Activated T-cell treated with anti-CD3 and anti-CD28 coated beads, Interleukin-2, amount 50 U/mL, for 4 hours (primary cell): Measurements from ENCODE around the gene SPTBN1. TPM values are rescaled to one million over a fixed set of nuclear protein-coding genes. Genes with fewer than 3 reads are reported as not detected.
"Not testable (repeated sequence)": the region's sequence is repeated elsewhere in the genome, so short reads cannot be mapped to it uniquely, and the experiment has no call there.

ENCODE experiments used
- ATAC-seq, 2 donors: fragments of 200-7000 bp; cut with Tn5 transposase; one replicate each; pipeline ENCODE4 v1.10.0; 2021
- DNase-seq: peaks from one replicate; pipeline ENCODE4 v3.0.0-alpha.2; 2020
- H3K27me3 Mint-ChIP-seq: one replicate; pipeline ENCODE4 v1.8.0; 2021; ENCODE audit warnings: low read depth, mixed read lengths
- H3K36me3 Mint-ChIP-seq: one replicate; pipeline ENCODE4 v1.8.0; 2022; ENCODE audit warnings: mixed read lengths; ENCODE audit not compliant: insufficient read depth
- H3K4me1 Mint-ChIP-seq: one replicate; pipeline ENCODE4 v1.8.0; 2021; ENCODE audit warnings: low read depth, mixed read lengths
- H3K4me3 Mint-ChIP-seq: one replicate; pipeline ENCODE4 v1.8.0; 2021; ENCODE audit warnings: mild to moderate bottlenecking, moderate library complexity, mixed read lengths
- H3K9me3 Mint-ChIP-seq: one replicate; pipeline ENCODE4 v1.8.0; 2021; ENCODE audit warnings: mixed read lengths
- total RNA-seq, 3 donors: library from RNA; stranded (reverse); gene quantifications; one replicate each; pipeline ENCODE4 v1.2.1, GENCODE V29; 2021

The SPTBN1 gene
- total RNA-seq, 3 donors from 2014 or later, result 23.4 to 27.9 (median 24.0) TPM

DNA sequence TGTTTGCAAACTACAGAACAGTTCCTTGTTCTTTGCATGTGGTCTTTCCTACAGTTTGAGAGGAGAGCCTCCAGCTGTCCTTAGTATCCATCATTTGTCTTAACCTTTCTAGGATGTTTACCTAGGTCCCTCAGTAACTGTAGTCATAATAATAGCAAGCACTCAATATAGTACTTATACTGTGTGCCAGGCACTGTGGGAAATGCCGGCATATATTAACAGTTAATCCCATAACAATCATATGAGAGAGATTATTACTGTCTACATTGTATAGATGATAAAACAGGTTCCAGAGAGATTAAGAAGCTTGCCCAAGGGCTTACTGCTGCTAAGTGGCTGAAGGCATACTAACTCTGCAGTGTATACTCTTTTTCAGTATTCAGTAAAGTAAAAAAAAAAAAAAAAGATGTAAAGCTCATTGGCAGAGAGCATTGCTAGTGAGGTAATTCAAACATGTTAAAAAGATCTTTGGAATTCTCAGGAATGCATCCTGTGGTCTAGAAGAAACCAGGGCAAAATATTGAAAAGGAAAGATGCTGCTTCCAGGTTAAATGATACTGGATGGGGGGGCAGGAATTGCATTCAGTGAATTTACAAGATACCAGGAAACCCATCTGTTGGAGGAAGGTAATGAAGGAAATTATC is 72.3 kb downstream of the SPTBN1 start:
- DNase-seq (no peak), ATAC-seq (no peak)
- H3K36me3 Mint-ChIP-seq, result no peaks in the 10 kb centered on the region
- H3K4me1 Mint-ChIP-seq, result peaks cover 14% of the 10 kb centered on the region
- H3K27me3 Mint-ChIP-seq, result no peaks in the 10 kb centered on the region
- H3K4me3 Mint-ChIP-seq, result no peak overlapping the region
- no peaks in the 10 kb centered on the region for H3K9me3 Mint-ChIP-seq

DNA sequence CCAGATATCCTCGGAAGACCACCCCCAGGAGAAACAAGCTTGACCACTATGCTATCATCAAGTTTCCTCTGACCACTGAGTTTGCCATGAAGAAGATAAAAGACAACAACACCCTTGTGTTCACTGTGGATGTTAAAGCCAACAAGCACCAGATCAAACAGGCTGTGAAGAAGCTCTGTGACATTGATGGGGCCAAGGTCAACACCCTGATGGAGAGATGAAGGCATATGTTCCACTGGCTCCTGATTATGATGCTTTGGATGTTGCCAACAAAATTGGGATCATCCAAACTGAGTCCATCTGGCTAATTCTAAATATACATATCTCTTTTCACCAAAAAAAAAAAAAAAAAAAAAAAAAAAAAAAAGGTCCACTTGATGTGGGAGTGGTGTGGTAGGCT is 73.4 kb downstream of the SPTBN1 start:
- not testable (repeated sequence) for H3K36me3 Mint-ChIP-seq, H3K27me3 Mint-ChIP-seq, H3K9me3 Mint-ChIP-seq, H3K4me3 Mint-ChIP-seq, DNase-seq, ATAC-seq
- H3K4me1 Mint-ChIP-seq, result peaks cover 11% of the 10 kb centered on the region

DNA sequence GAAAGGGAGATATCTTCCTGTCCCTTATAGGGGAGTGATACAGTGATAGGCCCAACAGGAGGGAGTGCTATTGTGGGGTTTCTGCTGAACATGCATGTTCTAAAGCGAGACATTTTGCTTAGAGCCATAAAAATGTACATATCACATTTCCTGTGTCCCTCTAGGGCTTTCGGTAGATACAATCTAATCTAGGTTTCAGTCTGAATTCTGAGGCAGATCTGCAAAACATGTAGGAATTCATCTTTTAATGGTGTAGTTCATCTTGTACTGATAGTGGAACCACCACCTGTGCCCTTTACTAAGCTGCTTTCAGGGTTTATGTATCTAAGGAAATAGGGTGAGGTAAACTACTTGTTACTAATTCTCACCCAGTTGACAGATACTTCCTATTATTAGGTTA is 73.8 kb downstream of the SPTBN1 start:
- Mint-ChIP-seq H3K36me3 (no peaks in the 10 kb centered on the region), H3K4me1 (peaks cover 7% of the 10 kb centered on the region), H3K9me3 (no peaks in the 10 kb centered on the region), H3K4me3 (no peak overlapping the region), H3K27me3 (no peaks in the 10 kb centered on the region)
- ATAC-seq, result no peak
- no peak for DNase-seq

DNA sequence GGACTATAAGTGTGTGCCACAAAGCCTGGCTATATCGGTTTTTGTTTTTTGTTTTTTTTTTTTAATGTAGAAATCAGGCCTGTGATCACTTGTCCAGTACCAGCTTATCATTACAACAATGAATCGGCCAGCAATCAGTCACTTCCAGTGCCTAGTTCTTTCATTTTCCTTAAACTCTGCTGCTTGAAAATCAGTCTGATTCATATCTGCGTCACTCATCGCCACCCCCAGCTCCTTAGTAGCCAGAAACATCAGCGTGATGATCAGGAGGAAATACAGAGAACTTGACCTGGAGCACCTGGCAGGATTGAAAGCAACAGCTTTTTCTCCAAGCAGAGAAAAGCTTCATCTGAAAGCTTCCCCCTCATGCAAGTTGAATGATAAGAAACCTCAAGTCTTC is 75.4 kb downstream of the SPTBN1 start:
- Mint-ChIP-seq H3K27me3 (no peaks in the 10 kb centered on the region), H3K4me3 (no peak overlapping the region), H3K36me3 (no peaks in the 10 kb centered on the region), H3K9me3 (no peaks in the 10 kb centered on the region), H3K4me1 (peaks cover 6% of the 10 kb centered on the region)
- ATAC-seq (no peak), DNase-seq (no peak)

DNA sequence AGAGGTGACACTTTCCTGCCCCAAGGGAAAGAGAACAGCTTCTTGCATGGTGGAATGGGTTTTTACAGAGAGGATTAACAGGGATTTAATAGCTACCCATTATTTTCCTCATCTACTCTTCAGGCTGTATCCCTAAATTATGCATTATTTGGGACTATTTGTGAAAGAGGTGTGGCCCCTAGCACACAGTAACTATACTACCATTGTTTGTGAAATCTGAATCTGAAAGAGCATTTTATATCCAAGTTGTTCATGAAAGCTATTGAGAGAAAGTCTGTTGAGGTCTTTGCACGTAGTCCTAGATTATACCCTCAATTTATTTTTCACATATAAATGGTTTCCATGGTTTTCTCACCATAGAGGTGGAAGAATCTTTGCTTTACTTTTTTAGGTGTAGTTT is 78.1 kb downstream of the SPTBN1 start:
- H3K9me3 Mint-ChIP-seq, result no peaks in the 10 kb centered on the region
- H3K4me1 Mint-ChIP-seq, result peaks cover 6% of the 10 kb centered on the region
- no peak overlapping the region for H3K4me3 Mint-ChIP-seq
- H3K27me3 Mint-ChIP-seq, result no peaks in the 10 kb centered on the region
- H3K36me3 Mint-ChIP-seq, result no peaks in the 10 kb centered on the region
- ATAC-seq (no peak), DNase-seq (no peak)

DNA sequence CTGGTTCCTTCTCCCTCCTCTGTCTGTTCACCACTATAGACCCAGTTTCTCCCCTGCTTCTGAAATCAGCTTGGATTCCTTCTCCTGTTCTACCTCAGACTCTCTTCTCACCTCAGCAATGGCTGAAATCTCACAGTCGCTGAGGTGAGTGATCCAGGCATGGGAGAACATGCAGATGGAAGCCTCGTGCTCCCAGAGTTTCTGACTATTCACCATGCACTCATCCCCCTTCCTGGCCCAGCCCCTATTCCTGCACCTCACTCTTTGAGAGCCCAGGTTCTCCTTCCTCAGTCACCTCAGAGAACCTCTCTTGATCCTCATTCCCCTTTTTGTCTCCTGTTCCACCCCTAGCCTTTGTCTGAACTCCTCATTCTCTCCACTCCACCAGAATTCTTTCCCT is 78.5 kb downstream of the SPTBN1 start:
- H3K9me3 Mint-ChIP-seq, result no peaks in the 10 kb centered on the region
- no peak overlapping the region for H3K4me3 Mint-ChIP-seq
- DNase-seq (no peak), ATAC-seq (no peak)
- H3K4me1 Mint-ChIP-seq, result peaks cover 3% of the 10 kb centered on the region
- H3K27me3 Mint-ChIP-seq, result no peaks in the 10 kb centered on the region
- no peaks in the 10 kb centered on the region for H3K36me3 Mint-ChIP-seq

DNA sequence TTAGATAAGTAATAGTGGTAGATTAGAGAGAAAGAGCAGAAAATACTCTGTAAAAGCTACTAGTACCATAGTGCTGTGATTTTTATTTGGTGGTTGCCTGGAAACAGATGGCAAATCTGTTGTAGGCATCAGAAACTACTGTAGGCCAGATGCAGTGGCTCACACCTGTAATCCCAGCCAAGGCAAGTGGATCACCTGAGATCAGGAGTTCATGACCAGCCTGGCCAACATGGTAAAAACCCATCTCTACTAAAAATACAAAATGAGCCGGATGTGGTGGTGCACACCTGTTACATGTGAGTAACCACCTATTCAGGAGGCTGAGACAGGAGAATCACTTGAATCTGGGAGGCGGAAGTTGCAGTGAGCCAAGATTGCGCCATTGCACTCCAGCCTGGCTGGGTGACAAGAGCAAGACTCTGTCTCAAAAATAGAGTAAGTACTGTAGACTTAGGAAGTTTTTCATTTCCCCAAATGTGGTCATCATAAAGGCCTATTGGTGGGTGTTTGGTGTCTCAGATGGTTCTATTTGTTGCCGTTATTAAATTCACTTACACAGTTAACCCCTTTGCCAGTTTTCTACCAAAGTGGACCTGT is 79.6 kb downstream of the SPTBN1 start:
- no peaks in the 10 kb centered on the region for H3K27me3 Mint-ChIP-seq
- no peaks in the 10 kb centered on the region for H3K36me3 Mint-ChIP-seq
- H3K4me3 Mint-ChIP-seq, result no peak overlapping the region
- no peaks in the 10 kb centered on the region for H3K4me1 Mint-ChIP-seq
- no peak for ATAC-seq
- no peaks in the 10 kb centered on the region for H3K9me3 Mint-ChIP-seq
- DNase-seq, result no peak

DNA sequence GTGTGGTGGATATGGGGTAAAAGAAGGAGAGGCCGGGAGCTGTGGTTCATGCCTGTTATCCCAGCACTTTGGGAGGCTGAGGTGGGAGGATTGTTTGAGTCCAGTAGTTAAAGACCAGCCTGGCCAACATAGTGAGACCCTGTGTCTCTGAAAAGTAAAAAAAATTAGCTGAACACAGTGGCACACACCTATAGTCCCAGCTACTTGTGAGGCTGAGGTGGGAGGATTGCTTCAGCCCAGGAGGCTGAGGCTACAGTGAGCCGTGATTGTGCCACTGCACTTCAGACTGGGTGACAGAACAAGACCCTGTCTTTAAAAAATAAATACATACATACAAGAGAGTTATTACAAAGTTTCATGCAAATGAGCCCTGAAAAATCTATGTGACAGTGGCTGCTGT is 80.6 kb downstream of the SPTBN1 start:
- no peak overlapping the region for H3K4me3 Mint-ChIP-seq
- H3K27me3 Mint-ChIP-seq, result no peaks in the 10 kb centered on the region
- H3K4me1 Mint-ChIP-seq, result no peaks in the 10 kb centered on the region
- ATAC-seq, result no peak
- H3K36me3 Mint-ChIP-seq, result no peaks in the 10 kb centered on the region
- H3K9me3 Mint-ChIP-seq, result no peaks in the 10 kb centered on the region
- DNase-seq, result no peak

DNA sequence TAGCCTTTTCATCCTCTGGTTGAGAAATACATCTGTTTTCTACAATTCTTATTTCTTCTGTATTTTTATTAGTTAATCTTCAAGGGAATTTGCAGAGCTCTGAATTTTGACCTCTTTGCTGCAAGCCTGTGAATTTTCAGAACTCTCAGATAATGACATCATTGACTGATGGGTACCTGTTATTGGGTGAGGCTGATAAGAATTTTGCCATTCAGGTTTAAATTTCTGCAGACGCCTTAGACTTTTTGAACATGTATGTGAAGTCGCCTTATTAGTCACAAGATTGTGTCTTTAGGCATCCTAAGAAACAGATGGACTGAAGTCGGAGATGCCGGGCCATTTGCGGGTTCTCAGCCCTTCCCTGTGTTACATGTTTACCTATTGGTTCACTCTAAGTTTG is 82.4 kb downstream of the SPTBN1 start:
- H3K4me3 Mint-ChIP-seq, result no peak overlapping the region
- no peaks in the 10 kb centered on the region for H3K27me3 Mint-ChIP-seq
- no peaks in the 10 kb centered on the region for H3K36me3 Mint-ChIP-seq
- DNase-seq (no peak), ATAC-seq (no peak)
- H3K4me1 Mint-ChIP-seq, result no peaks in the 10 kb centered on the region
- no peaks in the 10 kb centered on the region for H3K9me3 Mint-ChIP-seq

DNA sequence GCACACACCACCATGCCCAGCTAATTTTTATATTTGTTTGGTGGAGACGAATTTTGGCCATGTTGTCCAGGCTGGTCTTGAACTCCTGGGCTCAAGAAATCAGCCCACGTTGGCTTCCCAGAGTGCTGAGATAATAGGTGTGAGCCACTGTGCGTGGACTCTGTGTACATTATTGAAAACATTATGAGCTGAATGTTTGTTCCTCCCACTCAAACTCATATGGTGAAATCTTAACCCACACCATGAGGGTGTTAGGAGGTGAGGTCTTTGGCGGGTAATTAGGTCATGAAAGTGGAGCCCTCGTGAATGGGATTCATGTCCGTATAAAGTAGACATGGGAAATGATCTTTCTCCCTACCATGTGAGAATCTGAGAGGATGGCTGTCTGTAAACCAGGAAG is 83.6 kb downstream of the SPTBN1 start:
- no peaks in the 10 kb centered on the region for H3K27me3 Mint-ChIP-seq
- ATAC-seq (no peak), DNase-seq (no peak)
- H3K4me1 Mint-ChIP-seq, result no peaks in the 10 kb centered on the region
- H3K9me3 Mint-ChIP-seq, result no peaks in the 10 kb centered on the region
- H3K36me3 Mint-ChIP-seq, result no peaks in the 10 kb centered on the region
- H3K4me3 Mint-ChIP-seq, result no peak overlapping the region

DNA sequence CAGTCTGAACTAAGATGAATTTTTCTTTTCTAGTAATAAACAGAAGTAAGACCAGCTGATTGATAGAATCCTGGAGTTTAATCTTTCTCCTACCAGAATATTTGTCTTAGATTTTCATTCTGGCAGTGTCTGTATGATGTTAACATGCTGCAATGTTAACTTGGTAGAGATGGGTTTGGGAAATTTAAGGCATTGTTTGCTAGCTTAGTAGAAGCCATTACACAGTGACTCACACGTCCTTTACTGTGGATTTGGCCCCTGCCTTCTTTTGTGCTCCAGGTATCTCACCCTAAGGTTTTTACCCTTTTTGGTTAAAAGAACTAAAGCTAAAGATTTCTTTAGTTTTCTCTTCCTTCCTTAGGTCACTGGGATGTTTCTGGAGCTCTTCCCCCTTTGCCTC is 84.1 kb downstream of the SPTBN1 start:
- no peaks in the 10 kb centered on the region for H3K36me3 Mint-ChIP-seq
- no peaks in the 10 kb centered on the region for H3K4me1 Mint-ChIP-seq
- DNase-seq, result no peak
- no peaks in the 10 kb centered on the region for H3K27me3 Mint-ChIP-seq
- H3K4me3 Mint-ChIP-seq, result no peak overlapping the region
- ATAC-seq, result no peak
- H3K9me3 Mint-ChIP-seq, result no peaks in the 10 kb centered on the region

DNA sequence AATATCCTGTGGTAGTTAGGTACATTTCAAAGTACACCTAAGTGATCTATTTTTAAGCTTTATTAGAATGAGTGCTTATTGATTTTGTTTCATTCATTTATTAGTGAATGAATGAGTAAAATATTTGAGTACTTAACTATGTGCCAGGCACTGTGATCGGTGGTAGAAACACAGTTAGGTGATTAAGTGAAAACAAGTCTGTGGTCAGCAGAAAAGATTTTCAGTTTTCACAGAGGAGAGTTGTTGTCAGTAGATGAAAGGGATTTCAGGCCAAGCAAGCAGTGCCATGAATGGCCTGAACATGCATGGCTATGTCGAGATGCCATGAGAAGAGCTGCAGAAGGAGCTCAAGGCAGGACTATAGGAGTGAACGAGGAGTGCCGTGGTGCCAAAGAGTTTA is 85.9 kb downstream of the SPTBN1 start:
- Mint-ChIP-seq H3K27me3 (no peaks in the 10 kb centered on the region), H3K4me1 (peaks cover 1% of the 10 kb centered on the region), H3K9me3 (no peaks in the 10 kb centered on the region), H3K4me3 (no peak overlapping the region), H3K36me3 (no peaks in the 10 kb centered on the region)
- no peak for ATAC-seq
- no peak for DNase-seq

DNA sequence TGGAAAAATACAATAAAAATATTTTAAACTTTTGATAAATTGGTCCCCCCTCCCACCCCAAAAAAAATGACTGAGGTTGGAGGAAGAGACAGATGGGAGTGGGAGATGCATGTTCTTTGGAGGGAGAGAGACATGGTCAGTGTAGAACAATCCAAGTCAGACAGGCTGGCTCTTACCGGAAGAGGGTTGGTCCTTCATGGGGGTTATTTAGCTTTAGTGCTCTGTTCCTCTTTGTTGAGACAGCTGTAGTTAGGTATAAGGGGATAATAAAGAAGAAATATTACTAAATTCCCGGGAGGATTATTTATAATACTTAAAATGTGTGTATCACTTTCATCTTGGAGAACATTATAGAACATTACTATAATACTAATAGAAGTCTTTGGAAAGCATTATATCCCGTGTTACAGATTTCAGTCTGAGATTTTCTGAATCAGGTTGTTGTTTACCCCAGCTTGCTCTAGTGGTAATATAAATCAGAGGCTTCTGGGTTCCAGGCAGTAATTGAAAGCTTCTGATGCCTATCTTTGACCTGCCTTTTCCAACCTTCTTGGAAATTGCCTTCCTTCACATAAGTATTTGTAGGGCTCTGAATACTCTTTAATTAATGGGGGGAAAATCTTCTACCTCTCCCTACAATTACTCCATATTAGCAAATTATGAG is 87.7 kb downstream of the SPTBN1 start:
- no peaks in the 10 kb centered on the region for H3K27me3 Mint-ChIP-seq
- H3K4me3 Mint-ChIP-seq, result no peak overlapping the region
- peaks cover 1% of the 10 kb centered on the region for H3K4me1 Mint-ChIP-seq
- H3K36me3 Mint-ChIP-seq, result no peaks in the 10 kb centered on the region
- DNase-seq (no peak), ATAC-seq (no peak)
- H3K9me3 Mint-ChIP-seq, result no peaks in the 10 kb centered on the region

DNA sequence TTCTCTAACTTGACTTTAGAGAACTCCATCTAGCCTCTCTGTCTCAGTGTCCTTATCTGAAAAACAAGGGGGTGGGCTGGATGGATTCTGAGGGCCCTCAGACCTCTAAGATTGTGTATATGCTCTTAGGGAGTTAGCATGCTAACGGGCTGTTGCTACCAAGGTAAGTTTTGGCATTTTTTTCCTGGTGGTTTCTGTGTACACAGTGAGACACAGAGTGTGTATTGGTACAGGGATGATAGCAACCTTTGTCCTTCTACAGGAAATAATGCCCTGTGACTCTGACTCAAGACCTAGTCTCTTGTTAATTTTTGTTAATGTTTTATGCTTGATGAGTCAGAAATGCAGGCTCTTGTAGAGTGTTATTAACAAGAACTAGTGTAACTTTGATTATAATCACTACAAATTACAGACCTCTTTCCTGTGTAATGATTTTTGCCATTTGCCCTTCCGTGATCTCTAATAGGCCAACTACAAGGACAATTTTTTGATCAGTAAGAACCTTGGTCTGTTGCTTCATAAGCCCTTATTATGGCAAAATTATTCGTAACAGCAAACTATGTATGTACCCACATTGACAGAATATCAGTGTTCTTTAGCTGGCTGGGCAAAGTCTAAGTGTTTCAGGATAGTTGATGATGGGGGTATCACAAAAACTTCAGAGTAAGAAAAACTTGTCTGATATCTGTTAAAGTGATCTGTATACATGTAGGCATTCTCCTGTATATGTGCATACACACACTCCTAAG is 89.7 kb downstream of the SPTBN1 start:
- Mint-ChIP-seq H3K4me1 (peaks cover 1% of the 10 kb centered on the region), H3K4me3 (no peak overlapping the region), H3K36me3 (no peaks in the 10 kb centered on the region), H3K27me3 (no peaks in the 10 kb centered on the region), H3K9me3 (no peaks in the 10 kb centered on the region)
- no peak for DNase-seq
- ATAC-seq, result no peak

DNA sequence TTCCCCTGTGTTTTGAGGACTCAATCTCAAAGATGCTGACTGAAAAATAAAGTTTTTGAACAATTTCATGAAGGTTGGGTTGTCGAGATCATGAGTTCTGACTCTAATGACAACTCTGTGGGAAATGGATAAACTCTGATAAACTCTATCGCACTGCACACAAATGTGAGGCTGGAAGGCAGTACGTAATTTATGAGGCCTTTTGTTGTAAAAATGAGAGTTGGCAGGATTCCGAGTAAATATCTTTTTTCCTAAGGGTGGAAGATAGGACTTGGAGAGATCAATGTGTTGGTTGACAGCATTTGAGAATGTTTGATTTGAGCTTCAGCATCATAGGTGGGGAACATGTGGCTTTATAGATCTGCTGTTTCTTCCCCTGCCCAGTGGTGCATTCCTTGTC is 90.4 kb downstream of the SPTBN1 start:
- H3K36me3 Mint-ChIP-seq, result no peaks in the 10 kb centered on the region
- H3K4me1 Mint-ChIP-seq, result peaks cover 1% of the 10 kb centered on the region
- H3K27me3 Mint-ChIP-seq, result no peaks in the 10 kb centered on the region
- H3K4me3 Mint-ChIP-seq, result no peak overlapping the region
- ATAC-seq, result no peak
- no peaks in the 10 kb centered on the region for H3K9me3 Mint-ChIP-seq
- DNase-seq, result no peak
